Measurements from ENCODE around the gene RERE.

RERE gene

DNA sequence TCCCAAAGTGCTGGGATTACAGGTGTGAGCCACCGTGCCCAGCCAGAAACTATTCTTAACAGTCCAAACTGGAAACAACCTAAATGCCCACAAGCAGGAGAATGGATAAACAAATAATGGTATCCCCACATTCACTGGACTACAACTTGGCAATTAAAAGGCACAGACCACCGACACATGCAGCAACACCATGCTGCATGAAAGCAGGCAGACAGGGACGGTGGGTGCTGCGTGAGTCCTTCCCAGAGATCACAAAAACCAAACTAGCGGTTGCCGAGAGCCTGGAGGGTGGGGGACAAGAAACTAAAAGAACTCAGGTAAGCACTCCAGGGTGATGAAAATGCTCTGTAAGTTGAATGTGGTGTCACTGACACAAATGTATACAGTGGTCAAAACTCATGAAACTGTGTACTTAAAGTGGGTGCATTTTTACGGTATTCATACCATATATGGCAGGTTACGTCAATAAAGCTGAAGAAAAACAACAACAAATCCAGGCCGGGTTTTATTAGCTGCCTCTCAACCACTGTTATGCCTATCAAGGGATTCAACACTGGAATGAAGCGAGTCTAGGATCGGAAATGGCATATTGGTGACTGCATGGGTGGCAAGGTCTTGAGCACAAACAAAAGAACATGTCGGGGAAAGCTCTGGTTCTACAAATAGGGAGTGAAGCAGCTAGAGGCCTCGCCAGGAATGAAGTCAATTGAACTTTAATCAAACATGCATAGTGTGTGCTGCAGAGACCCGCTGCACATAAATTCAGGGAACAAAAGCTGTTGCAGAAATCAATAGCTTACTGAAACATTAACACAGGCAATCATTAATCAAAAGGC, 447.2 kb downstream of the RERE start:
- DNase-seq, result no peak

- DNase-seq, result no peak
Observed at GRCh38 chr1:8368956-8369639, 448.3 kb downstream of the RERE start.

GRCh38 chr1:8367571-8368194, 449.8 kb downstream of the RERE start:
- no peak for DNase-seq

DNA sequence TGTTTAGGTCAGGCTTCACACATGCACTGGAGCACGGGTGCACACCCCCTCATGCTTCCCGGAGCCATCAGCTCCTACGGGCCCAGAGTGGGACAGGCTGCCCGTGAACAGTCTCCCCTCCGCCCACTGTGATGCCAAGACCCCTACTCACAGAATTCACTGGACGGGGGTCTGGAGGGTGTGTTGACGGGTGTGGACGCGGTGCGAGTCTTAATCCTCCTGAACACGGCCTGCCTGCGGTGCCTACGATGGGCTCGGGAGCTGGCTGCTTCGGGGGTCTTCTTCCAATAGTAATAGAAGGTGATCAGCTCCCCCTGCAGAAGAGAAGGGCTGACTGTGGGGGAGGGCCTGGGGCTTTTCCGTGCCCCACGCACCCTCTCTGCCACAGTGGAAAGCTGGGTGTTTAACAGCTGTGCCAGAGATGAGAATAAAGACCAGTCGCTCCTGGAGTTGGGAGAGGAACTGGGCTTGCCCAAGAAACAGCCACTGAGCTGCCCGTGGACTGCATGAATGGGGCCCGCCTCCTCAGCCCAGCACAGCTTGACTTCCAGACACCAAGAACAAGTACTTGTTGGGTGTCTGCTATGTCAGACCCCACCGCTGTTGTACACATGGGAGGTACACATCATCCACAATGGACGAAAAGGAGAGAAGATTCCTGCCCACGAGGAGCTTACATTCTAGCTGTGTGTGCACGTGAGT, 451.6 kb downstream of the RERE start:
- no peak for DNase-seq

DNA sequence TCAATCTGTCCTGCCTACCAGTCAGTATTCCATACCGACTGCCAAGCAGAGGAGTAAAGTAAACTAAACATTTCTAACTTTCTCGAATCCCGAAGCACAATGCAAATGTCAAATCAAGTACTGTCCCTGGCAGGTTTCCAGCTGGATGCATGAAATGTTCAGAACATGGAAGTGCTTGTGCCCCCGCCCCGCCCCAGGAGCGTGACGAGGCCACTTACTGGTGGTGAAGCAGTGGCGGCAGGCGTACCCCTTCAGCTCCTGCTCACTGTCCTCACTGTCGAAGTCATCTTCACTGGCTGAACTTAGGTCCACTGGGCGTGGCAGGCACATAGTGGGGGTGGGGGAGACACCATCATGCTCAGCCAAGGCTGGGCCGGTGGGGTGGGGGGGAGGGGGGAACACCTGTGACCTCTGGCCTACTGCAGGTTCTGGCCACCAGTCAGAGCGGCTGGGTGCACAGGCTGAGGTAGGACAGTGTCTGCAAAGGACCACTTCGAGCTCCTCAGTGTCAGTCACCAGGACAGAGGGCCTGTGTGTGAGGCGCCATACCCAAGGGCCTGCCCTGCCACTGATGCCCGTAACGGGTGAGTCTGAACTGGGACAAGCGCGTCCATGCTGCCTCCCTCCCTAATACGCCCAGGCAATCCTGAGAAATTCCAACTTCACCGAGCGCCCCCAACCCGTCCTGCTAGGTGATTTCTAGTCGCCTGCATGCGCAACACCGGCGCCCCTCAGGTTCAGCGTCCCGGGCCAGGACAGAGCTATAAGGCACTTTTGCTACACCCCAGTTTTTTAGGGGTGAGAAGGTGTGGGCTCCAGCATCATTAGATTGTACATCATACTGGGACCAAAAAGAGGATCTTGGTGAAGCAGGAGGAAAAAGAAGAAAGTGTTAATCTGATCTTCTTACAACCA, 452.7 kb downstream of the RERE start:
- DNase-seq, result no peak

- no peak for DNase-seq
Observed at GRCh38 chr1:8363767-8364301, 453.6 kb downstream of the RERE start.

DNA sequence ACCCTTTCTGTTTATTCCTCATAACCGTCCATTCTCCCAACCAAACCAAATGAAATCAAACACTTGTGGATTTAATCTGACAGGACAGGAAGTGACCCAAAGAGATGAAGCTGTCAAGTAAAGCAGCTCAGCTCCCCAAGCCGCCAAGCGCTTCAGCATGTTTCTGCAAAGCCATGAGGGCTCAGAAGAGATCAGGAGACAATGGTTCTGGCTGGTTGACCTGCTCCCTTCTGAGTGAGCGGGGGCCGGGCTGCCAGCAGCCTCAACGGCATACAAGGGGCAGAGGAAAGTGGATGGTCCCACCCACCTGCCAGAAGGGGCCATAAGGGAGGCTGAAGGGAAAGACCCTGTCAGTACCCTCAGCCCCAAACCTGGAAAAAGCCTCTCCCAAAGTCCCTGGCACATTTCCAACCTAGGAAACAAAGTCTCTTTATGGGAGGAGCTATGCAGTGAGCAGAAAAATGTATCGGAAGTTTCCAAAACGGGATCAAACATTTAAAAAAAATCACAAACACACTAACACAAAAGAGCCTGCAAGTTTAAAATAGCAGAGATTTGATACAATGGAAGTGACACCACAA, 454.2 kb downstream of the RERE start:
- no peak for DNase-seq

DNA sequence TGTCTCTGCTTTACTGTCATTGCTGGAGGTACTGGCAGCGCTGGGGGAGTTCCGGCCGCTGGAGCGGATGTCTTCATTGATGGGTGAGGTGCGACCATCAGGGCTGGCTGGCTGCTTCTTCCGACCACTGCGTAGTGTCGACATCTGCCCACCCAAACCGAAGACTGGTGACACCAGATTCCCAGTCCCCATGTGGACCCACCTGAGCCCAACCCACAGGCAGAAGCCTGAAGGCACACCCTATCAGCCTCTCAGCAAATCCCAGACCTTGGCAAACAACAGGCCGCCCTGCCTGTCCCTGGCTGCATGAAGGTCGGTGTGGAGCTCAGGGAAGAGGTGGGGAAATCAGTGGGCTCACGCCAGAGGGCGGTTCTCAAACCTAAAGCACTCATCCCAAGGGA, 454.7 kb downstream of the RERE start:
- no peak for DNase-seq

- DNase-seq, result no peak
Observed at GRCh38 chr1:8361198-8361849, 456.1 kb downstream of the RERE start.

GRCh38 chr1:8360493-8361197, 456.8 kb downstream of the RERE start:
- DNase-seq, result no peak

DNA sequence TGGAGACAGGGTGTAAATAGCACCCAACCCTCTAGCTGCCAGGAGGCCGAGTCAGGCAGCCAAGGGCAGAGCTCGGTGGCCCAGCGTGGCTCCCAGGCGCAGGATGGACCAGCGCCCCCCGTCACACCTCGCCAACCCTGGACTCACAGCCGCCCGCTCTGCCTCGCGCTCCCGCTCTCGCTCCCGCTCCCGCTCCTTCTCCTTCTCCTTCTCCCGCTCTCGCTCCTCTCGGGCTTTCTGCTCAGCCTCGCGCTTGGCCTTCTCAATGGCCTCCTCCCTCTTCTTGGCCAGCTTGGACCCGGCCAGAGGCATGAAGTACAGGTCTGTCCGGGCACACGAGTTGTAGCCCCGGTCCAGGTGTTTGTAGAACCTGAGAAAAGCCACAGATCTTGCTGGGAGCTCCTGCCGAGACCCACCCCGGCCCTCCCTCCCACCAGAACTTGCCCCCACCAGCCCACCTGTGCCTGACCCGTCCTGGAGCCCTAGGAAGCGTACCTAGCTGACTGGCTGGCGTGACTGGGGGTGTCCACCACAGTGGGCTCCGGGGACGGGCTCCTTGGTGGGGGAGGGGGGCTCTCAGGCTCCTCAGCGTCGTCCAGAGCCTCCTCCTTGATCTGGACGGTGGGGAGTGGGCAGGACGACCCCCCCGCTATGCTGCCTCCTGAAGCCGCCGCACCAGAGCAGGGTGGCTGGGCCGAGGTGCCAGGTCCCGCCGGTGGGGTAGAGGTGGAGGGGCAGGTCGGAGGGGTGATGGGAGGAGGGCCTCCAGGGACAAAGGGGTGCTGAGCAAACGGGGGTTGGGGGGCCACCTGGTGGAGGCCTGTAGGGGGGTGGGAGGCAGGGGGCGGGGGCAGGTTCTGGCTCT, 457.6 kb downstream of the RERE start:
- no peak for DNase-seq

DNA sequence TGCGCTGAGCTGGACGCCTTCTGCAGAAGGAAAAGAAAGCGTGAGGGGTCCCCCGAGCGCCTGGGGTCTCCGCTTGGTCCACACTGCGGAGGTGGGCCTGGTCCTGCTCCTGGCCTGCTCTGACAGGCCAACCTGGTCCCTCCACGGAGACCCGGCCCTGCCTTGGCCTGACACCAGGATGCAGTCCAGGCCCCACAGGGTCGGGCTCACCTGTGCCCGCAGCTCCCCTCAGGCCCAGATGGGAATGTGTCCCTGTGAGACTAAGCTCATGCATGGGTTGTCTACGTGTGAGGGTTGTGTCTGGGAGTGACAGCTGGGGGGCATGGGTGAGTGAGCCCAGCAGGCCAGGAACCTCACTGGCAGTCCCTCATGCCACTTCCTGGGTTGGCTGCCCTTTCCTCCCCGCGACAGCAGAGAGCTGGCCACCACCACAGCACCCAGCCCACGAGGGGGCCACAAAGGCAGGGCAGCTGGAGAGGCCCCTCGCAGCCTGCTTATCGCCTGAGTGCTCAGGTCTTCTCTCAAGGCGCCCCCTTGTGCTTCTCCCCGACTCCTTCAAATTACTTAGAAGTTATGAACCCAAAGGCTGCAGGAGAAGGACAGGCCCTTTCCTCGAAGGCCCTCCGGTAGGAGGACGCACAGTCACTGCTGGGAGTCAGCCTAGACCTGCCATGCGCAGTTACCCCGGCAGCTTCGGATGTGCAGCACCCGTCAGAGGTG, 458.4 kb downstream of the RERE start:
- no peak for DNase-seq

- DNase-seq, result no peak
Observed at GRCh38 chr1:8358241-8358896, 459.1 kb downstream of the RERE start.

- DNase-seq, result no peak
Observed at GRCh38 chr1:8357329-8358101, 459.9 kb downstream of the RERE start.

- no peak for DNase-seq
Observed at GRCh38 chr1:8356256-8357209, 460.9 kb downstream of the RERE start.
